GM21360 (cell line): ENCODE data around the gene SRRM4.

Source experiments
- ATAC-seq: cut with Tn5 transposase; IDR thresholded peaks from one replicate; pipeline ENCODE4 v1.9.1; 2021; ENCODE audit warnings: mild to moderate bottlenecking, moderate library complexity; ENCODE audit not compliant: unreplicated experiment

The SRRM4 gene, protein sequence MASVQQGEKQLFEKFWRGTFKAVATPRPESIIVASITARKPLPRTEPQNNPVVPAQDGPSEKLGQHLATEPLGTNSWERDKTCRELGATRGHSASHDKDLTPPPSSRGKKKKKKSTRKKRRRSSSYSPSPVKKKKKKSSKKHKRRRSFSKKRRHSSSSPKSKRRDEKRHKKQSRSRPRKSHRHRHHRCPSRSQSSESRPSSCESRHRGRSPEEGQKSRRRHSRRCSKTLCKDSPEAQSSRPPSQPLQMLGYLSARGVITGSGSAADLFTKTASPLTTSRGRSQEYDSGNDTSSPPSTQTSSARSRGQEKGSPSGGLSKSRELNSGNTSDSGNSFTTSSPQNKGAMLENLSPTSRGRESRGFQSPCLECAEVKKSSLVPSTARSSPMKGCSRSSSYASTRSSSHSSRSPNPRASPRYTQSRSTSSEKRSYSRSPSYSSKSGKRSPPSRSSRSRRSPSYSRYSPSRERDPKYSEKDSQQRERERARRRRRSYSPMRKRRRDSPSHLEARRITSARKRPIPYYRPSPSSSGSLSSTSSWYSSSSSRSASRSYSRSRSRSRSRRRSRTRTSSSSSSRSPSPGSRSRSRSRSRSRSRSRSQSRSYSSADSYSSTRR

DNA sequence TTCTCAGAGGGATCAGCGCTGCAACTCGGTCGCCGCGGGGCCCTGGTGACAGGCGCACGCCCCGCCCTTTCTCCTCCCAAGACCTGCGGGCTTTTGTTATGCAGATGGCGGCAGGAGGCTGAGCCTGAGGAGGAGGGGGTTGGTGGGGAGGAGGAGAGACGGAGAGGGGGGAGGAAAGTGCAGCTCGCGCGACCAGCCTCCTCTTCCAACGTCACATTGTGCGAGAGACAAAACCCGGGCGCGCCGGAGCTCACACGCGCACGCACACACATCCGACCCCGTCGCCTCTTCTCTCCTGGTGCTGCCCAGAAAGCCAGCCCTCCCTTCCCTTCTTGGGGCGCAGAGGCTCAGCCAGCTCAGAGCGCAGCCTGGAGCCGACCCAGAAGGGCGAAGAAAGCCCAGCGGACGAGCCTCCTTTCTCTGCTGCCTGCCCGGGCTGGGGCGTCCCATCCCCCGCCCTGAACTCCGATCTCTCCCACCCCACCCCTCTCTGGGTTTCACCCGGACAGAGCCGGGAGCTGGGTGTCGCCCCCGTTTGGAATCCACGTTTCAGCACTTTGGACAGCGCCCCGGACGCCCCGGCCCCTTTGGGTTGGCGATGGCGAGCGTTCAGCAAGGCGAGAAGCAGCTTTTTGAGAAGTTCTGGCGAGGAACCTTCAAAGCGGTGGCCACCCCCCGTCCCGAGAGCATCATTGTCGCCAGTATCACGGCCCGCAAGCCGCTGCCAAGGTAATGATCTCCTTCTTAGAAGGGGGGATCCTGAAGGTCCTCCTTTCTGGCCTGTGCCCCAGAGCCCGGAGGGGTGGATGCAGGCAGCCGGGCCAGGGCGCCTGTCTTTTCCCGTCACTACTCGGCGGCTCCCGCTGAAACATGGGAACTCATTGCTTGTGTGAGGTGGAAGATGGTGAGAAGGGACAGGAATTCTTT is at the start of gene SRRM4:
TSS of gene SRRM4 (plus strand) at position 257 of the 927 bp plus-strand sequence. CDS start at position 599, 342 bp downstream.
- no peak for ATAC-seq

DNA sequence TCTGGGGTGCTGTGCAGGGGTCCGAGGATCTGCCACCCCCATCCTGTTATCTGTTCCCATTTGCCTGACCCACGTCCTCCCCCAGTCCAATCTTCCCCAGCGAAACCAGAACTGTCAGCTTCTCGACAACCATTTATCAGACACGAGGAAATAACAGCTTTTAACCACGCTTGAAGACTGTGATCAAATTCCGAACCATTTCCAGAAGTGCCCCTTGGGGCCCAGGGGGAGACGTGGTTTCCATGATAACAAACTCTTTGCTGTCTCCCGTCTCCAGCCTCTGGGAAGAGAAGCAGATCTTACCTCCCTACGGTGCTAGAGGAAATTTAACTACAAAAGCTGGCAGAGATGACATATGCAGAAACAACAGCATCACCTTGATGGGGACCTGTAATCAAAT is 35.1 kb upstream of the SRRM4 start:
- no peak for ATAC-seq

DNA sequence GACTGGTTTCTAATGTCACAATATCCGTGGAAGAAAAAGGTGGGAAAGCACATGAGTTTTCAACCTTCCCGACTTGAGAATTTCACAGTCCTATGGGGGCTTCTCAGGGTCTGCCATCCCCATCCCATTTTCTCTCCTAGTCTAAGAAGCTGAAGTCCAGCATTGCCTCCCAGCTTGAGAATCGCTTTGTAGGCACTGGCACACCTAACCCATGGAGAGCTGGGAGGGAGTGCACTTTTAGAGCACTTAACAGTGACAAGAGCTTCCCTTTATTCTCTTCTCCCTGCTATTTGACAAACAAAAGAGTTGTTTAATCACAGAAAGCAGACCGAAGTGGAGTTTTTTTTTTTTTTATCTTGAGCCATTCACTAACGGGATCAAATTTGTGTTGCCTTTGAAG is 22.8 kb upstream of the SRRM4 start:
- ATAC-seq, result no peak

GRCh38 chr12:118959348-118959747 is 22.0 kb upstream of the SRRM4 start:
- no peak for ATAC-seq

DNA sequence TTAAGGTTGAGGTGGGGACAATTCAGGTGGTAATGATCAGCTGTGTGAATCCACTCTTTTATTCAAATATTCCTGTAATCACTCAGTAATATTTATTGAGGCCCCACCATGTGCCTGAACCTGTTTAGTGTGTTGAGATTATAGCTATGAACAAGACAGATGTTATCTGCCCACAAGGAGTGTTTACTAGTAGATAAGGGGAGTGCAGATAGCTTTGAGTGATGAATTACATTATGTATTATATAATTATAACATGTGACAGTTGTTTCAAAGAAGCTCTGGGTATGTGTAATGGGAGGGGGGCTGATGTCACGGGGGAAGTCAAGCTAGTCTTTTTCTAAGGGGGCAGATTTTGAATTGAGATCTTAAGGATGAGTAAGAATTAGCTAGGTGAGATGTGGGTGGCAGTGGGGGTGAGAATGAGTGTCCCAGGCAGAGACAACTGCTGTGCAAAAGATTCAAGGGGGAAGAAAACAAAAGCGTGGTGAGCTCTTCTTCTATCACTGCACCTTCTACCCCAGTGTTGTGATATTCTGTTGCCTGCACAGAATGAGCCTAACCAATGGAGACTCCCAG is 21.3 kb upstream of the SRRM4 start:
- ATAC-seq, result no peak

- no peak for ATAC-seq
Observed at GRCh38 chr12:118960865-118961264, 20.5 kb upstream of the SRRM4 start.

DNA sequence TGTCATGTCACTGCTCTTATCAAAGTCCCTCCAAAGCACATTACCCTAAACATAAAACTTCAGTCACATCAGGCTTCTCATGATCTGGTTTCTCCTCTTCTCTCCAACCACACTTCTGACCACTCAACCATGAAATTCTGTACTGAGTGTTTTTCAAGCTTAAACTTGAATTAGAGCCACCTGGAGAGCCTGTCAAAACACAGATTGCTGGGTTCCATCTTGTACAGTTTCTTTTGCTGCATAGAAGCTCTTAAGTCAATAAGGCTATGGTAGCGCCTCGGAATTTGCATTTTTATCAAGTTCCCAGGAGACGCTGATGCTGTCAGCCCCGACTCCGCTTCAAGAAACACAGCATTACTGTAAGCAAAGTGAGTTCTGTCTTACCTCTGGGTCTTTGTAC is 16.4 kb upstream of the SRRM4 start:
- no peak for ATAC-seq

GRCh38 chr12:118970856-118971255 is 10.5 kb upstream of the SRRM4 start:
- no peak for ATAC-seq

- ATAC-seq, result no peak
Observed at GRCh38 chr12:118972982-118973381, 8.4 kb upstream of the SRRM4 start.

DNA sequence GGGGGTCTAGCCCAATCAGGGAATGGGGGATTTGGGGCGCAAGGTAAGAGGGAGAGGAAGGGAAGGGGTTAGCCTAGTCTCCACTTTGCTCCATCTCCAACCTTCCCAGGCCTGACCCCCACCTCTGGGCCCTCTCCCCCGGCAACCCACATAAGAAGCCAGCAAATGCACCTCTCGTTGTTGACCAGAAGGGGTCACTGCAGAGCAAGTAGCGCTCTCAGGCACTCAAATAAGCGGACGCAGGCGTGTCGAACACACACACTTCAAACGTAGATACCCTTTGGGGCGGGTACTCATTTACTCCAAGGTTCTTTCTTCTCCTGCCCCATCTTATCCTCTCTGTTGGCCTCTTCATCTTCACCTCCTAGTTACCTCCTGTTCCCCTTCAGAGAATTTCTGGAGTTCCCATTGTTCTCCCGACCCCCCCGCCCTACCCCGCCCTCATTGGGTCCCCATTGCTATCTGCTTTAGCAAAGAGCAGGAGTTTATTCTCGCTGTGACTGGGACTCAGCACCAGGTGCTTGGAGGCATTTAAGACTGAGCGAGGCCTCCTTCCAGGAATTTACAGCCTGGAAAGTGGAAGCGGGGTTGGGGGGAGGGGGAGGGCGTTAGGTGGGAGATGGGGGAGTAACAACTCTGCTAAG is 1.5 kb upstream of the SRRM4 start:
- ATAC-seq, result no peak

GRCh38 chr12:118980407-118981014 is 830 bp upstream of the SRRM4 start:
- ATAC-seq, result no peak

DNA sequence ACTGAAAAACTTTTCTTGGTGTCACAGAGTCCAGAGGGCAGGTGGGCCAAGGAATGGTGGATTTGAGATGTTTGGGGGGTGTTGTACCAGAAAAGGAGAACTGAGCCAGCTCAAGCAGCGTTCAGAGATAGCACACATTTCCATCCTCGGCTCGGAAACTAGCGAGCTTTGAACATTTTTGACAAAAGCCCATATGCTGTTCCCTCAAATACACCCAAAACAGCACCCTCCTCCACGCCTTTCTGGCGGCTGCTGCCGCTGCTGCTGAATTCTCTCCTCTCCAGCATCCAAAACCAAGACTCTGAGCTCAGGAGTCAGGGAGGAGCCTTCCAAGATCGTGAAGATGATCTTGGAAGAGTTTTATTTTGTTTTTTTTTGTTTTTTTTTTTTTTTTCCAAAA is 961 bp downstream of the SRRM4 start:
- ATAC-seq, result no peak

DNA sequence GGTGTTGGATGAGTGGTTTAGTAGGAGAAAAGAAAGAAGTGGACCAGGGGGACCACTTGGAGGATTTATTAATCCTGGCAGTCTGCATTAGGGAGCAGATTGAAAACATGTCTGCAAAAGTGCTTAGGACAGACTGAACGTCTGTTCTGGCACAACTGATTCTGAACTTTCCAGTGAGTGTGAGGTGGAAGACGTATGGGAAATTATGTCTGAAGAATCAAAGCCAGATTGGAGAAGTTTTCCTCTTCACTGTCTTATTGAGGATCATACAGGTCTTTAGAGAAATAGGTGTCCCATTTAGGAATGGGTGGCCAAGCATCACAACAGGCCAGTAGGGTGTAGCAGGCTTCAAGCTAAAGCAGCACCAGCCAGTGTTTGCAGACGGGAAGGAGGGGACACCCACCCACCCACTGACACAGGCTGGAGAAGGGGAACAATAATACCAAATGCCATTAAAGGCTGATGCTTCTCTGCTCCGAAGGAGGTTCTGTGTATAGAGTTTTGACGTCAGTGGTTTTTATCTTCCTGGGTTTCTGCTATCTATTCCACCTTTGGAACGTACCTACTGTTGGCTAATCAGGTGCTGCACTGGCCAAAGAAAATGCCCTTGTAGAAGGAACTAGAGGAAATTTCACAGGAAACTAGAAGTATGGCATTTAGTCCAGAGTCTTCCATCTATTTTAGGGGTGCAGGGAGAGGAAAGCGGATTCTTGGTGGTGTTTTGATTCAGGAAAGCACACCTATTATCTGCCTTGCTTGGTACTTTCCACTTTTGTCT is 1.8 kb downstream of the SRRM4 start:
- no peak for ATAC-seq

DNA sequence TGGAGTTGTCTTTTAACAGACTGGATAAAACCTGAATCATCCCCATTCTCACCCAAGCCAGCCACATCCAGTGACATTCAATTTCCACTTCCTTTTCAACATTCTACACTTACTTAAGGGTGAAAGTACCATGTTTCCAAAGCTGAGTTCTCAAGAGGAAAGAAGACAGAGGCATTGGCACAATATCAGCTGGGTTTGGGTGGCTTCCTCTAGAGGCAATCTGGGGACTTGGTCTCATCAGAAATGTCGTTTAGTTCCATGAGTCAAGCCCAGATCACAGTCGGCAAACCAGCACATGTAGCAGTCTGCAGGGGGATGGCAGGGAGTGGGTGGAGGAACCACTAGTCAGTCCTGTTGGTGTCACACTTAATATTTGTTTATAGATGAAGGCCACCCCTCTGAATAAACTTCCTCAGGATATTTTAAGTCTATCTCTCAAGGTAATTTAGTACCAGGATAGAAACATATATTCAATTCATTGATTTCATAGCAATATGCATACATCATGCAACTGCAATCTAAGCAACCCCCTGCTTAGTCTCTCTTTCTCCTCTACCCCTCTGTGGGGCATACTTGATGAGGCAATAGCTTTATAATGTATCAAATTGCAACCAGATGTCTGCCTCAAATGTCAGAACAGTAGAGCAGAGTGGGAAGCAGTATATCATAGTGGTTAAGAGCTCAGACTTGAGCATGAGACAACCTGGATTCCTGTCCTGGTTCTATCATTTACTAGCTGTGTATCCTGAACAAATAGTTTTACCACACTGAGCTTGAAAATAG is 3.0 kb downstream of the SRRM4 start:
- no peak for ATAC-seq

DNA sequence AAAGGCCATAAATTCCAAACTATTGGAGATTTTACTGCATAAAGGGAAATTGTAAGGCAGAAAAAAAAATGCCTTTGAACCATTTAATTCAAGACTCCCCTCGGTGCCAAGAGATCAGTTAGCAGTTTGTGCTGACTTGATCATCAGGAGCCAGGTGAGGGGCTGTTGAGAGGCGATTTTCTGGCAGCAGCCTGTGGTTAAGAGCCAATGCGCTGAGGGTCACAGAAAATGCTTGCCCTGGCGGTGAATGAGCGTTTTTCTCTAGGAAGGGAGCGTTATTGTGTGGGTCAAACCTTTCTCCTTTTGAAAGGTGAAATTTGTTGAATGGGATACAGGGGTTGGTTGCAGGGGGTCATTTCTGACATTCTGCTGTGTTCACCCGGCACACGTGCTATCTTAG is 4.7 kb downstream of the SRRM4 start:
- no peak for ATAC-seq

- no peak for ATAC-seq
Observed at GRCh38 chr12:118999107-118999506, 17.8 kb downstream of the SRRM4 start.

DNA sequence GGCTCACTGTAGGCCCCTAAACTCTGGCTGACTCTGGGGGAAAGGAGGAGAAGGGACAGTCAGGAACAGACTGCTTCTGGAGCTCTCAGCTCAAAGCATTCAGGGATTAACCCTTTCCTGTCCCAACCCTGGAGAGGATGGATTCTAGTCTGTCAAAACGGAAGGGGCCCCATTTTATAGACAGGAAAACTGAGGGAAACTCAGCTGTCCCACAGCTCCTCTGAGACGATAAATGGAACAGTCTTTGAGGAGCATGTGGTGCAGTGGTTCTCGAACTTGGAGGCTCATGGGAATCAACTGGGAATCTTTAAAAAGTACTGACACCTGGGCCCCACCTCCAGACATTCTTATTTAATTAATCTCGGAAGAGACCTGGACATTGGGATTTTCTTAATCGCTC is 23.7 kb downstream of the SRRM4 start:
- no peak for ATAC-seq

DNA sequence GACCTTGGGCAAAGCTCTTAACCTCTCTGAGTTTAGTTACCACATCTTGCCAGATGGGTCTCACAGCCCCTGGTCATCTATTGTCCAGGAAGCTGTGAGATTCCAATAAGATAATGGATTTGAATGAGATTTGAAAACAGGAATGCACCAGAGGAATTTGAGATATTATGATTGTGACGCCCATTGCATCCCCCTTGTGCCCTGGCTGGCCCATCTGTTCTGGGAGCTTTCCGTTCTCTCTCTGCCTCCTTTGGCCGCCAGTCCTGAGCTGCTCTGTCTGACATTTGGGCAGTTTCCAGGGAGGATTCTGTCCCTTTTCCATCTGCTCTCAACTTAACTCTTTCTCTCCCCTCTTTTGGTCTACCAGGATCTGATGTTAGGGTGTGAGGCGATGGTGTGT is 24.6 kb downstream of the SRRM4 start:
- no peak for ATAC-seq

- no peak for ATAC-seq
Observed at GRCh38 chr12:119006746-119007145, 25.4 kb downstream of the SRRM4 start.
